CD4-positive, CD25-positive, alpha-beta regulatory T cell (primary cell): ENCODE results near the gene TNFRSF25. TPM values are rescaled to one million over a fixed set of nuclear protein-coding genes. Genes with fewer than 3 reads are reported as not detected.

Experiments used
- ATAC-seq, 2 donors: fragments of 150-1000 bp; cut with Tn5 transposase; one replicate each; pipeline ENCODE4 v1.10.0; 2021; ENCODE audit warnings: low read depth in 2 of 2, moderate number of reproducible peaks in 2 of 2, moderate library complexity in 1 of 2
- DNase-seq, 3 donors: peaks; one replicate each; pipeline versions ENCODE4 v3.0.0 to v3.0.0-alpha.2; 2012 to 2022; ENCODE audit warnings: mixed read lengths in 1 of 3
- H3K27ac ChIP-seq: one replicate; pipeline ENCODE4 v1.7.0; 2013; ENCODE audit warnings: mild to moderate bottlenecking, low read length; ENCODE audit not compliant: insufficient read depth, poor library complexity, severe bottlenecking
- H3K27me3 ChIP-seq: one replicate; pipeline ENCODE4 v1.7.0; 2013; ENCODE audit warnings: low read length; ENCODE audit not compliant: control insufficient read depth, insufficient read depth
- H3K36me3 ChIP-seq: one replicate; pipeline ENCODE4 v1.7.0; 2013; ENCODE audit warnings: mild to moderate bottlenecking, low read length, moderate library complexity; ENCODE audit not compliant: control insufficient read depth, insufficient read depth
- H3K4me1 ChIP-seq: 2 replicates; pipeline ENCODE4 v1.7.0; 2013; ENCODE audit warnings: mild to moderate bottlenecking, low read length; ENCODE audit not compliant: insufficient read depth, control insufficient read depth, poor library complexity, severe bottlenecking
- H3K4me3 ChIP-seq: one replicate; pipeline ENCODE4 v1.7.0; 2013; ENCODE audit warnings: low read depth, mild to moderate bottlenecking, low read length, moderate library complexity
- H3K9me3 ChIP-seq, 2 experiments: 1 replicate in 1 of 2; 2 replicates in 1 of 2; pipeline ENCODE4 v1.7.0; 2013; ENCODE audit warnings: low read length in 2 of 2, mild to moderate bottlenecking in 1 of 2, moderate library complexity in 1 of 2; ENCODE audit not compliant: control insufficient read depth in 2 of 2
- H3K27ac Mint-ChIP-seq, 3 donors: one replicate each; pipeline ENCODE4 v1.8.0; 2020 to 2022; ENCODE audit warnings: mild to moderate bottlenecking in 3 of 3, mixed read lengths in 3 of 3, moderate library complexity in 2 of 3
- H3K27me3 Mint-ChIP-seq: one replicate; pipeline ENCODE4 v1.8.0; 2022; ENCODE audit warnings: mild to moderate bottlenecking, mixed read lengths
- H3K36me3 Mint-ChIP-seq: one replicate; pipeline ENCODE4 v1.8.0; 2020; ENCODE audit warnings: mixed read lengths
- H3K4me1 Mint-ChIP-seq, 4 donors: one replicate each; pipeline ENCODE4 v1.8.0; 2020 to 2022; ENCODE audit warnings: mixed read lengths in 4 of 4, mild to moderate bottlenecking in 1 of 4
- H3K4me3 Mint-ChIP-seq, 4 donors: one replicate each; pipeline ENCODE4 v1.8.0; 2020 to 2022; ENCODE audit warnings: mild to moderate bottlenecking in 4 of 4, mixed read lengths in 4 of 4, moderate library complexity in 3 of 4
- H3K9me3 Mint-ChIP-seq, 7 donors: one replicate each; pipeline ENCODE4 v1.8.0; 2020 to 2022; ENCODE audit warnings: mixed read lengths in 7 of 7, mild to moderate bottlenecking in 3 of 7, moderate library complexity in 2 of 7
- polyA plus RNA-seq, 4 donors: library from polyadenylated mRNA; unstranded; fragments of 300-500 nt; fragmentation: Illumina TruSeq; gene quantifications; one replicate each; pipeline ENCODE4 v1.2.3, GENCODE V29; 2021
- total RNA-seq: library from RNA; stranded (reverse); gene quantifications from one replicate; pipeline ENCODE4 v1.2.3, GENCODE V29; 2022

Gene TNFRSF25
- total and polyA plus RNA-seq, 5 donors from 2014 or later, result 23.3 to 258 (median 31.4) TPM

- Mint-ChIP-seq H3K4me3 (no peak overlapping the region), H3K36me3 (no peaks in the 10 kb centered on the region), H3K4me1 (peaks cover 0 to 7% (median 4%) of the 10 kb centered on the region in 4 donors), H3K27me3 (peaks cover 65% of the 10 kb centered on the region), H3K27ac (no peak overlapping the region), H3K9me3 (peaks cover 0 to 3% (median 0%) of the 10 kb centered on the region in 7 donors)
- ATAC-seq (no peak), DNase-seq (no peak)
- Histone ChIP-seq H3K27ac (no peak overlapping the region), H3K4me1 (peaks cover 15% of the 10 kb centered on the region), H3K27me3 (peaks cover 33% of the 10 kb centered on the region), H3K36me3 (no peaks in the 10 kb centered on the region), H3K4me3 (no peak overlapping the region), H3K9me3 (no peaks in the 10 kb centered on the region)
Measured at GRCh38 chr1:6414881-6415626, 50.9 kb downstream of the TNFRSF25 start.

GRCh38 chr1:6414443-6414844 lies 51.5 kb downstream of the TNFRSF25 start:
- peak in 2 of 3 donors; percentile 24 to 54 for DNase-seq
- Histone ChIP-seq H3K4me3 (no peak overlapping the region), H3K27ac (no peak overlapping the region), H3K36me3 (no peaks in the 10 kb centered on the region), H3K9me3 (no peaks in the 10 kb centered on the region), H3K4me1 (peaks cover 9% of the 10 kb centered on the region), H3K27me3 (peaks cover 33% of the 10 kb centered on the region)
- Mint-ChIP-seq H3K27ac (no peak overlapping the region), H3K4me1 (peaks cover 0 to 7% (median 4%) of the 10 kb centered on the region in 4 donors), H3K9me3 (peaks cover 0 to 3% (median 0%) of the 10 kb centered on the region in 7 donors), H3K36me3 (no peaks in the 10 kb centered on the region), H3K27me3 (peaks cover 65% of the 10 kb centered on the region), H3K4me3 (peak overlapping the region in 1 of 4 donors; percentile 33)
- peak; percentile 56 to 73 for ATAC-seq

- no peak overlapping the region for H3K27ac ChIP-seq
- H3K4me1 ChIP-seq, result peaks cover 3% of the 10 kb centered on the region
- Mint-ChIP-seq H3K27me3 (peaks cover 65% of the 10 kb centered on the region), H3K27ac (no peak overlapping the region), H3K4me3 (no peak overlapping the region), H3K4me1 (peaks cover 0 to 7% (median 3%) of the 10 kb centered on the region in 4 donors), H3K36me3 (no peaks in the 10 kb centered on the region), H3K9me3 (peaks cover 0 to 3% (median 0%) of the 10 kb centered on the region in 7 donors)
- ATAC-seq (no peak), DNase-seq (no peak)
- H3K9me3 ChIP-seq, result no peaks in the 10 kb centered on the region
- H3K36me3 ChIP-seq, result no peaks in the 10 kb centered on the region
- H3K4me3 ChIP-seq, result no peak overlapping the region
- peaks cover 29% of the 10 kb centered on the region for H3K27me3 ChIP-seq
Measured at GRCh38 chr1:6412896-6413295, 53.1 kb downstream of the TNFRSF25 start.

Other genes with a start within 250 kb of the TNFRSF25 start
- gene ICMT, start 230.2 kb downstream of the TNFRSF25 start, total RNA-seq, result 9.1 TPM
- gene ICMT, start 230.2 kb downstream of the TNFRSF25 start, polyA plus RNA-seq, result 10 to 100 TPM; 18.2 to 22.3 (median 19.7) TPM
- gene HES3, start 222.0 kb downstream of the TNFRSF25 start, total RNA-seq, result not detected
- not detected for gene HES3, start 222.0 kb downstream of the TNFRSF25 start, polyA plus RNA-seq
- 0.15 TPM for gene GPR153, start 205.1 kb downstream of the TNFRSF25 start, total RNA-seq
- not detected for gene GPR153, start 205.1 kb downstream of the TNFRSF25 start, polyA plus RNA-seq
- gene ACOT7, start 72.4 kb downstream of the TNFRSF25 start, total RNA-seq, result 9.6 TPM
- 10 to 100 TPM in 2 of 4 donors, 1 to 10 TPM in 2; 9.3 to 13.6 (median 9.9) TPM for gene ACOT7, start 72.4 kb downstream of the TNFRSF25 start, polyA plus RNA-seq
- gene HES2, start 46.3 kb downstream of the TNFRSF25 start, total RNA-seq, result not detected
- not detected for gene HES2, start 46.3 kb downstream of the TNFRSF25 start, polyA plus RNA-seq
- gene ESPN, start 41.4 kb downstream of the TNFRSF25 start, total RNA-seq, result 3.7 TPM
- under 1 TPM; 0.22 to 0.25 (median 0.22) TPM for gene ESPN, start 41.4 kb downstream of the TNFRSF25 start, polyA plus RNA-seq
- 5.0 TPM for gene PLEKHG5, start 25.5 kb upstream of the TNFRSF25 start, total RNA-seq
- 1 to 10 TPM in 1 of 4 donors, under 1 TPM in 2, not detected in 1; 0.65 to 1.0 (median 0.68) TPM for gene PLEKHG5, start 25.5 kb upstream of the TNFRSF25 start, polyA plus RNA-seq
- 74.7 TPM for gene NOL9, start 88.3 kb upstream of the TNFRSF25 start, total RNA-seq
- gene NOL9, start 88.3 kb upstream of the TNFRSF25 start, polyA plus RNA-seq, result 10 to 100 TPM; 11.0 to 23.0 (median 18.9) TPM
- gene TAS1R1, start 89.1 kb upstream of the TNFRSF25 start, total RNA-seq, result not detected
- gene TAS1R1, start 89.1 kb upstream of the TNFRSF25 start, polyA plus RNA-seq, result under 1 TPM in 1 of 4 donors, not detected in 3; 0.09 TPM
- gene ZBTB48, start 113.8 kb upstream of the TNFRSF25 start, total RNA-seq, result 41.8 TPM
- 10 to 100 TPM; 18.6 to 24.8 (median 21.9) TPM for gene ZBTB48, start 113.8 kb upstream of the TNFRSF25 start, polyA plus RNA-seq
- 34.4 TPM for gene KLHL21, start 136.7 kb upstream of the TNFRSF25 start, total RNA-seq
- gene KLHL21, start 136.7 kb upstream of the TNFRSF25 start, polyA plus RNA-seq, result 10 to 100 TPM; 16.7 to 46.6 (median 26.2) TPM
- 7.5 TPM for gene PHF13, start 147.6 kb upstream of the TNFRSF25 start, total RNA-seq
- 1 to 10 TPM; 4.7 to 6.2 (median 5.3) TPM for gene PHF13, start 147.6 kb upstream of the TNFRSF25 start, polyA plus RNA-seq
- gene THAP3, start 158.7 kb upstream of the TNFRSF25 start, total RNA-seq, result 14.3 TPM
- gene THAP3, start 158.7 kb upstream of the TNFRSF25 start, polyA plus RNA-seq, result 10 to 100 TPM; 23.4 to 32.9 (median 26.1) TPM
- gene DNAJC11, start 235.6 kb upstream of the TNFRSF25 start, total RNA-seq, result 41.4 TPM
- gene DNAJC11, start 235.6 kb upstream of the TNFRSF25 start, polyA plus RNA-seq, result 10 to 100 TPM; 10.4 to 18.9 (median 15.0) TPM